ENCODE data around the gene SPRING1.

SPRING1 gene, protein sequence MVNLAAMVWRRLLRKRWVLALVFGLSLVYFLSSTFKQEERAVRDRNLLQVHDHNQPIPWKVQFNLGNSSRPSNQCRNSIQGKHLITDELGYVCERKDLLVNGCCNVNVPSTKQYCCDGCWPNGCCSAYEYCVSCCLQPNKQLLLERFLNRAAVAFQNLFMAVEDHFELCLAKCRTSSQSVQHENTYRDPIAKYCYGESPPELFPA

DNA sequence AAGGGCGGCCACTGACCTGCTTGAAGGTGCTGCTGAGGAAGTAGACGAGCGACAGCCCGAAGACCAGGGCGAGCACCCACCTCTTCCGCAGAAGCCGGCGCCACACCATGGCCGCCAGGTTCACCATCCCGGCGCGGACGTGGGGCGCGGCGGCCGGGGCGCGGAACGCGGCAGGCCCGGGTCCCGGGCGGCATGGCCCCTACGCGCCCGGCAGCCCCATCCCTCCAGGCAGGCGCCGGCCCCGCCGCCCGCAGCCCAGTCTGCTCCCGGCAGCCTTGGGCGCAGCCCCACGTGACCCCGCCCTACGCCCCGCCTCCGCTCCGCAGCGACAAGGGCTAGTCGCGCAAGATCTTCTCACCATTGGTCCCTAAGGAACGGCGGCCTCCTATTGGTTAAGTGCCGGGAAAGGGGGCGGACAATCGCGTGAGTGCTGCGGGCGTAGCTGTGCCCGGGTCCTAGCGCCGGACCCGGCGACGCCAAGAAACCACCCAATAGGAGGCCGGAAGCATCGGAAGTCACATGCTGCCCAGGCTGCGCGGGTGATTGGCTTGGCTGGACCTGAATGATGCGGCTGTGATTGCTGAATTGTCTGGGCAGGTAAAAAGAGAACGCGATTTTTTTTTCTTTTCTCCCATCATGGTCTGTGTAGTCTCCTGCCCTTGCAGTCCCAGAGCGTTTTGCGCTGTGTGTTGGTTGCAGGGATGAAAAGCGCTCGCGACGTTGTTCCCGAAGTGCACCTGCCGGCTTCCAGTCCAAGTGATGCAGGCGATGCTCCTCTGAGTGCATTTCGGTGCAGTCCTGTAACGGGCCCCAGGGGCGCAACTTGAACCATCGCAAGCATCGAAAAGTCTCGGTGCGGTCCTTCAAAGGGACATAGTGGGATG is at the start of gene SPRING1, which contains the start of gene RNFT2:
SPRING1 (minus strand) TSS at position 296 of the 884 bp plus-strand sequence; CDS start at position 127, 169 bp downstream.
RNFT2 (plus strand) TSS at position 542 of the 884 bp plus-strand sequence. CDS start 2,183 bp downstream, outside the sequence.
- in situ Hi-C loops (cut with HindIII; ENCODE audit: low sequenced_read_pairs), result no loop called here
- TF ChIP-seq, protein P1, sequence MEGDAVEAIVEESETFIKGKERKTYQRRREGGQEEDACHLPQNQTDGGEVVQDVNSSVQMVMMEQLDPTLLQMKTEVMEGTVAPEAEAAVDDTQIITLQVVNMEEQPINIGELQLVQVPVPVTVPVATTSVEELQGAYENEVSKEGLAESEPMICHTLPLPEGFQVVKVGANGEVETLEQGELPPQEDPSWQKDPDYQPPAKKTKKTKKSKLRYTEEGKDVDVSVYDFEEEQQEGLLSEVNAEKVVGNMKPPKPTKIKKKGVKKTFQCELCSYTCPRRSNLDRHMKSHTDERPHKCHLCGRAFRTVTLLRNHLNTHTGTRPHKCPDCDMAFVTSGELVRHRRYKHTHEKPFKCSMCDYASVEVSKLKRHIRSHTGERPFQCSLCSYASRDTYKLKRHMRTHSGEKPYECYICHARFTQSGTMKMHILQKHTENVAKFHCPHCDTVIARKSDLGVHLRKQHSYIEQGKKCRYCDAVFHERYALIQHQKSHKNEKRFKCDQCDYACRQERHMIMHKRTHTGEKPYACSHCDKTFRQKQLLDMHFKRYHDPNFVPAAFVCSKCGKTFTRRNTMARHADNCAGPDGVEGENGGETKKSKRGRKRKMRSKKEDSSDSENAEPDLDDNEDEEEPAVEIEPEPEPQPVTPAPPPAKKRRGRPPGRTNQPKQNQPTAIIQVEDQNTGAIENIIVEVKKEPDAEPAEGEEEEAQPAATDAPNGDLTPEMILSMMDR (IDR thresholded peaks at IDR 0.05; ENCODE audit: low read depth, low read length, missing control alignments), result no peak
- H3K4me3 ChIP-seq (ENCODE audit: low read depth, low read length), result peak within 1 kb of the TSS; percentile 80
- peak; percentile 98 for DNase-seq (ENCODE audit: low read depth)

DNA sequence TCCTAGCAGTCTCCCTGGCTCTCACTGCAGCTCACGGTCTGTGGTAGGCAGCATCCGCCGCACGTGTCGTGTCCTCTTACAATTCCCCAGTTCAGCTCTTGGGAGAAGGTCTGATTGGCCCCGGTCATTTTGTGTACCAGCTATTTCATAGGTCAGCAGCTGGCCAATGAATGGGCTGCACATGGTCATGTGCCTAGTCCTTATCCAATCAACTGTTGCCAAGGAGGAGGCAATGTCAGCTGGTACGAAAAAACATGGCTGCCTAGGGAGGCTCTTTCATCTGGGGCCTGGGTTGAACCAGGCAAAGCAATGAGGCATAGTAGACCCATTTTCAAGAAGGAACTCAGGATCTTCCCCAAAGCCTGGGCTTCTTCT is 46.4 kb upstream of the SPRING1 start:
- TF ChIP-seq, protein P1 (IDR thresholded peaks at IDR 0.05; ENCODE audit: low read depth, low read length, missing control alignments), result no peak
- H3K4me3 ChIP-seq (ENCODE audit: low read depth, low read length), result no peak overlapping the region
- no peak for DNase-seq (ENCODE audit: low read depth)
- in situ Hi-C loops (cut with HindIII; ENCODE audit: low sequenced_read_pairs), result no loop called here

DNA sequence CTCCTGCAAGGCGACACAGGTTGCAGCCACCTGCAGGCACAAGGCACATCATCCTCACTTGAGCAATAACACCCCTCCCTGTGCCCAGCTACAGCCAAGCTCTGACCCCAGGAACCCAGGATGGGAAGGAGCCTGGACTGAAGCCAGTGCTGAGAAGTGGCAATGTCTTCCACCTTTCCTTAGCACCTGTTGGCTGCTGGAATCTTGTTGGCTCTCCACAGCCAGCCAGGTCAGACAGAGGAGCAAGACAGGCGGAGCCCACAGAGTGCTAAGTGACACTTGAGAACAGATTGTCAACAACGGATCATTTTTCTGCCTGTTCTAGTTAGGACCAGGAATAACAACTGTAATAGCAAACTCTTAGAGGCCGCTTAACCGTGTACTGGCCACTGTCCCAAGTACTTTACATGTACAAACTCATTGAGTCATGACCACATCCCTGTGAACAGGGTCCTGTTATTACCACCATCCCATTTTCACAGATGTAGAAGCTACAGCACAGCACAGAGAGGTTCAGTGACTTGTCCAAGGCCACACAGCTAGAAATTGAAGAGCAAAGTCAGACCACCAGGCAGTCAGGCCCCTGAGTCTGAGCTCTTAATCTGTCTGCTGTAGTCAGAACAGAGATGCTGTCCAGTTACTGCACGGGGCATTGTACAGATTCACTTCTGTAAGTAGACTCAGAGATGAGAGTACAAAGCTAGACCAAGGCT is 45.8 kb upstream of the SPRING1 start:
- DNase-seq (ENCODE audit: low read depth), result no peak
- TF ChIP-seq, protein P1 (IDR thresholded peaks at IDR 0.05; ENCODE audit: low read depth, low read length, missing control alignments), result no peak
- H3K4me3 ChIP-seq (ENCODE audit: low read depth, low read length), result no peak overlapping the region
- in situ Hi-C loops (cut with HindIII; ENCODE audit: low sequenced_read_pairs), result no loop called here

- no peak overlapping the region for H3K4me3 ChIP-seq (ENCODE audit: low read depth, low read length)
- DNase-seq (ENCODE audit: low read depth), result no peak
- TF ChIP-seq, protein P1 (IDR thresholded peaks at IDR 0.05; ENCODE audit: low read depth, low read length, missing control alignments), result no peak
- in situ Hi-C loops (cut with HindIII; ENCODE audit: low sequenced_read_pairs), result no loop called here
Observed at GRCh38 chr12:116780942-116781341, 43.1 kb upstream of the SPRING1 start.

- no peak for DNase-seq (ENCODE audit: low read depth)
- H3K4me3 ChIP-seq (ENCODE audit: low read depth, low read length), result no peak overlapping the region
- in situ Hi-C loops (cut with HindIII; ENCODE audit: low sequenced_read_pairs), result no loop called here
Observed at GRCh38 chr12:116779597-116779996, 41.7 kb upstream of the SPRING1 start.

DNA sequence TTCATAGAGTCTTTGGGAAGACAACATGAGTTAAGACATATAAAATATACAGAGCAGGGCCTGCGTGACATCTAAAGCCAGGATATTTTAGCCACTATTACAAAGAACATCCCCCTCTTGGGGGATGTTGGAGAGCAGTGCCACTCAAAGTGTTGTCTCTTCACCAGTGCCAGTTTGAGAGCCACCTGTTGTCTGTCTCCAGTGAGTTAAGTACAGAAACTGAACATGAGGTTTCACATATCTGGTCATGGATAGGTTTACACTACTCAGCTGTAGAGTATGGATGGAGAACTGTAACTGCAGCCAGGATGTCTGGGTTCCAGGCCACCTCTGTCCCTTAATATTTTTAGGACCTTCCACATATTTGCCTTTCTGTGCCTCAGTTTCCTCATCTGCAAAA is 39.4 kb upstream of the SPRING1 start:
- no peak overlapping the region for H3K4me3 ChIP-seq (ENCODE audit: low read depth, low read length)
- TF ChIP-seq, protein P1 (IDR thresholded peaks at IDR 0.05; ENCODE audit: low read depth, low read length, missing control alignments), result no peak
- no peak for DNase-seq (ENCODE audit: low read depth)
- in situ Hi-C loops (cut with HindIII; ENCODE audit: low sequenced_read_pairs), result no loop called here

More at GRCh38 chr12:116779597-116779996, 41.7 kb upstream of the SPRING1 start:
- TF ChIP-seq, protein P1 (IDR thresholded peaks at IDR 0.05; ENCODE audit: low read depth, low read length, missing control alignments), result no peak
